Stimulated activated CD8-positive, alpha-beta memory T cell treated with anti-CD3 and anti-CD28 coated beads, Interleukin-4, amount 100 ng/mL, for 4 hours (primary cell): ENCODE measurements around the gene TNS4.
A peak's percentile ranks its signal among the peaks of the same experiment; 100 is the strongest.

ENCODE experiments used
- DNase-seq, 2 donors: peaks; one replicate each; pipeline ENCODE4 v3.0.0-alpha.2; 2020; ENCODE audit warnings: low read depth in 2 of 2, low spot score in 1 of 2

Gene TNS4

GRCh38 chr17:40518401-40519088, 17.1 kb upstream of the TNS4 start:
- no peak for DNase-seq

GRCh38 chr17:40517981-40518380, 16.6 kb upstream of the TNS4 start:
- DNase-seq = no peak

GRCh38 chr17:40517286-40517662, 15.9 kb upstream of the TNS4 start:
- no peak for DNase-seq

- peak in 1 of 2 donors; percentile 39 for DNase-seq
These were observed 15.3 kb upstream of the TNS4 start for GRCh38 chr17:40516581-40517285.

GRCh38 chr17:40515491-40516041, 14.1 kb upstream of the TNS4 start:
- no peak for DNase-seq

- DNase-seq = no peak
These were observed 13.6 kb upstream of the TNS4 start for GRCh38 chr17:40515011-40515410.

- DNase-seq = no peak
These were observed 12.8 kb upstream of the TNS4 start for GRCh38 chr17:40514013-40514875.

GRCh38 chr17:40511667-40512220, 10.3 kb upstream of the TNS4 start:
- DNase-seq = no peak

- no peak for DNase-seq
These were observed 9.7 kb upstream of the TNS4 start for GRCh38 chr17:40511136-40511535.

GRCh38 chr17:40510328-40510648, 8.9 kb upstream of the TNS4 start:
- DNase-seq = no peak

- DNase-seq = no peak
These were observed 8.4 kb upstream of the TNS4 start for GRCh38 chr17:40509626-40510327.

GRCh38 chr17:40506786-40507185, 5.4 kb upstream of the TNS4 start:
- no peak for DNase-seq

GRCh38 chr17:40503154-40503553, 1.7 kb upstream of the TNS4 start:
- DNase-seq = no peak

- no peak for DNase-seq
These were observed 1.3 kb upstream of the TNS4 start for GRCh38 chr17:40502716-40503115.

GRCh38 chr17:40500709-40501108, 714 bp downstream of the TNS4 start:
- no peak for DNase-seq

GRCh38 chr17:40500190-40500589, 1.2 kb downstream of the TNS4 start:
- DNase-seq = no peak

- no peak for DNase-seq
These were observed 1.8 kb downstream of the TNS4 start for GRCh38 chr17:40499551-40500189.

- no peak for DNase-seq
These were observed 2.9 kb downstream of the TNS4 start for GRCh38 chr17:40498281-40499084.

- no peak for DNase-seq
These were observed 3.7 kb downstream of the TNS4 start for GRCh38 chr17:40497695-40498094.
